Limb (tissue), 2 donors: ENCODE measurements around the gene COL21A1.
"Not testable (repeated sequence)": the region's sequence is repeated elsewhere in the genome, so short reads cannot be mapped to it uniquely, and the experiment has no call there.

Experiments used
- DNase-seq, 2 donors: peaks; one replicate each; pipeline ENCODE4 v3.0.0-alpha.2; 2016; ENCODE audit errors: extremely low spot score in 2 of 2

Gene COL21A1

GRCh38 chr6:56017198-56017597, 230.2 kb downstream of the COL21A1 start:
- DNase-seq = no peak

- DNase-seq = not testable (repeated sequence)
Observed at GRCh38 chr6:56014039-56014438, 233.3 kb downstream of the COL21A1 start.

- no peak for DNase-seq
Observed at GRCh38 chr6:56009636-56010035, 237.7 kb downstream of the COL21A1 start.
